H1 (cell line): ENCODE data around the gene PRDX2. TPM values are rescaled to one million over a fixed set of nuclear protein-coding genes. Genes with fewer than 3 reads are reported as not detected.
A peak's percentile ranks its signal among the peaks of the same experiment; 100 is the strongest.

Experiments
- CTCF ChIA-PET: fragments of 300-600 bp; sonication (Branson Sonifier 250); formaldehyde crosslinking; loops from one replicate; lab custom pipeline; 2021; ENCODE audit not compliant: partially characterized antibody; lab: Charles Lee
- POLR2A ChIA-PET: fragments of 300-600 bp; sonication (Branson Sonifier 250); formaldehyde crosslinking; loops from one replicate; lab custom pipeline; 2021; ENCODE audit warnings: inconsistent platforms; ENCODE audit not compliant: partially characterized antibody; lab: Charles Lee
- DNase-seq, 2 experiments: peaks; one replicate each; pipeline versions ENCODE4 v3.0.0 to v3.0.0-alpha.2; 2010 to 2022; ENCODE audit warnings: low spot score in 2 of 2, low read depth in 1 of 2, mixed read lengths in 1 of 2
- FAIRE-seq: peaks from 2 replicates; lab custom pipeline; 2011; peaks lifted over from hg19 to GRCh38; lab: Jason Lieb, UNC
- H2AFZ ChIP-seq: 2 replicates; pipeline ENCODE4 v1.8.1; 2012; ENCODE audit warnings: low read length, inconsistent platforms
- H2AK5ac ChIP-seq: 2 replicates; pipeline ENCODE4 v1.6.1; 2013; ENCODE audit warnings: low read depth, low read length
- H2BK120ac ChIP-seq: replicated peaks from 2 replicates; pipeline ENCODE3; 2013; ENCODE audit warnings: low read depth, low read length, inconsistent platforms
- H2BK12ac ChIP-seq: 2 replicates; pipeline ENCODE4 v1.6.1; 2013; ENCODE audit warnings: low read depth, low read length
- H2BK15ac ChIP-seq: 2 replicates; pipeline ENCODE4 v1.6.1; 2013; ENCODE audit warnings: low read length
- H2BK20ac ChIP-seq: 2 replicates; pipeline ENCODE4 v1.6.1; 2013; ENCODE audit warnings: low read length
- H2BK5ac ChIP-seq: 2 replicates; pipeline ENCODE4 v1.6.1; 2013; ENCODE audit warnings: low read depth, low read length
- H3K14ac ChIP-seq: 2 replicates; pipeline ENCODE4 v1.6.1; 2013; ENCODE audit warnings: inconsistent platforms; ENCODE audit not compliant: insufficient read length
- H3K18ac ChIP-seq: 2 replicates; pipeline ENCODE4 v1.6.1; 2013; ENCODE audit warnings: low read length; ENCODE audit errors: extremely low read depth
- H3K23ac ChIP-seq: 2 replicates; pipeline ENCODE4 v1.6.1; 2013; ENCODE audit warnings: inconsistent platforms; ENCODE audit not compliant: insufficient read length
- H3K23me2 ChIP-seq: 2 replicates; pipeline ENCODE4 v1.6.1; 2013; ENCODE audit warnings: low read depth, low read length
- H3K27ac ChIP-seq: 2 replicates; pipeline ENCODE4 v1.6.1; 2011; ENCODE audit warnings: low read depth, low read length, inconsistent platforms
- H3K27me3 ChIP-seq, 4 experiments: replicated peaks in 1 of 4; 1 replicate in 1 of 4; 2 replicates in 3 of 4; pipeline versions ENCODE4 v1.6.1 to v1.8.1; 2011 to 2013; ENCODE audit warnings: low read length in 3 of 4, mild to moderate bottlenecking in 3 of 4, inconsistent platforms in 2 of 4, mixed read lengths in 2 of 4, moderate library complexity in 1 of 4; ENCODE audit not compliant: control insufficient read depth in 3 of 4, insufficient read depth in 3 of 4; ENCODE audit errors: extremely low read depth in 1 of 4
- H3K36me3 ChIP-seq, 4 experiments: 2 replicates each; pipeline versions ENCODE4 v1.6.1 to v1.8.1; 2011 to 2013; ENCODE audit warnings: mild to moderate bottlenecking in 4 of 4, low read length in 3 of 4, moderate library complexity in 2 of 4, control low read depth in 1 of 4, inconsistent platforms in 1 of 4; ENCODE audit not compliant: insufficient read depth in 4 of 4, control insufficient read depth in 2 of 4
- H3K4ac ChIP-seq: replicated peaks from 2 replicates; pipeline ENCODE3; 2013; ENCODE audit warnings: low read length, low read depth, mixed read lengths, inconsistent platforms; ENCODE audit not compliant: insufficient read length
- H3K4me1 ChIP-seq, 4 experiments: replicated peaks in 1 of 4; 1 replicate in 1 of 4; 2 replicates in 3 of 4; pipeline versions ENCODE4 v1.6.1 to v1.8.1; 2011 to 2013; ENCODE audit warnings: low read length in 3 of 4, inconsistent platforms in 2 of 4, mixed read lengths in 1 of 4; ENCODE audit not compliant: insufficient read depth in 4 of 4, control insufficient read depth in 3 of 4
- H3K4me2 ChIP-seq, 2 experiments: 2 replicates each; pipeline versions ENCODE4 v1.6.1 to v1.8.1; 2011 to 2013; ENCODE audit warnings: low read depth in 2 of 2, low read length in 2 of 2, control low read depth in 1 of 2, inconsistent platforms in 1 of 2, mild to moderate bottlenecking in 1 of 2; ENCODE audit not compliant: insufficient read depth in 1 of 2
- H3K4me3 ChIP-seq, 4 experiments: fragments of 200-600, 300-600 bp in 1 of 4; sonication (generic), shearing (Covaris generic), sonication (Bioruptor Twin) in 1 of 4; 2 replicates each; pipeline versions ENCODE4 v1.5.1 to v1.8.1; 2011 to 2016; ENCODE audit warnings: low read length in 4 of 4, low read depth in 3 of 4, control low read depth in 2 of 4, inconsistent platforms in 2 of 4, mild to moderate bottlenecking in 2 of 4, mixed read lengths in 1 of 4, moderate library complexity in 1 of 4; ENCODE audit not compliant: insufficient read depth in 2 of 4; ENCODE audit errors: extremely low read depth in 1 of 4
- H3K56ac ChIP-seq: replicated peaks from 2 replicates; pipeline ENCODE3; 2013; ENCODE audit warnings: low read depth, mild to moderate bottlenecking, mixed read lengths, low read length, inconsistent platforms; ENCODE audit not compliant: insufficient read length
- H3K79me1 ChIP-seq: 2 replicates; pipeline ENCODE4 v1.6.1; 2013; ENCODE audit warnings: low read depth, low read length, control low read depth
- H3K79me2 ChIP-seq, 2 experiments: 2 replicates each; pipeline versions ENCODE4 v1.6.1 to v1.8.1; 2012 to 2013; ENCODE audit warnings: low read length in 2 of 2, mild to moderate bottlenecking in 2 of 2, inconsistent platforms in 1 of 2; ENCODE audit not compliant: insufficient read depth in 2 of 2, control insufficient read depth in 1 of 2
- H3K9ac ChIP-seq, 4 experiments: replicated peaks in 1 of 4; 1 replicate in 1 of 4; 2 replicates in 3 of 4; pipeline versions ENCODE4 v1.6.1 to v1.8.1; 2011 to 2013; ENCODE audit warnings: low read depth in 3 of 4, low read length in 3 of 4, control low read depth in 2 of 4, mild to moderate bottlenecking in 2 of 4, moderate library complexity in 2 of 4, inconsistent platforms in 1 of 4; ENCODE audit errors: extremely low read depth in 1 of 4
- H3K9me3 ChIP-seq, 2 experiments: 2 replicates each; pipeline versions ENCODE4 v1.6.1 to v1.8.1; 2012 to 2013; ENCODE audit warnings: mild to moderate bottlenecking in 2 of 2, moderate library complexity in 2 of 2, control low read depth in 1 of 2, inconsistent platforms in 1 of 2, low read depth in 1 of 2, low read length in 1 of 2, mixed read lengths in 1 of 2; ENCODE audit not compliant: insufficient read depth in 2 of 2
- H4K20me1 ChIP-seq, 2 experiments: replicated peaks in 1 of 2; 2 replicates each; pipeline versions ENCODE3 to v1.8.1; 2011 to 2013; ENCODE audit warnings: inconsistent platforms in 2 of 2, low read length in 2 of 2, mild to moderate bottlenecking in 1 of 2; ENCODE audit not compliant: insufficient read depth in 2 of 2, control insufficient read depth in 1 of 2
- H4K5ac ChIP-seq: 2 replicates; pipeline ENCODE4 v1.6.1; 2013; ENCODE audit warnings: low read length, low read depth, mixed read lengths, inconsistent platforms; ENCODE audit not compliant: insufficient read length
- H4K8ac ChIP-seq: 2 replicates; pipeline ENCODE4 v1.8.0; 2013; ENCODE audit warnings: mild to moderate bottlenecking, moderate library complexity, low read length, inconsistent platforms; ENCODE audit not compliant: insufficient read depth; ENCODE audit errors: extremely low read depth
- H4K91ac ChIP-seq: replicated peaks from 2 replicates; pipeline ENCODE3; 2013; ENCODE audit warnings: low read length, mixed read lengths, inconsistent platforms; ENCODE audit not compliant: insufficient read length
- GABPA ChIP-seq: IDR thresholded peaks from 2 replicates; pipeline ENCODE4 v1.6.1; 2011; ENCODE audit warnings: mild to moderate bottlenecking, low read length, moderate library complexity, borderline replicate concordance; ENCODE audit not compliant: insufficient read depth
- POLR2A ChIP-seq, 2 experiments: IDR thresholded peaks; 1 replicate in 1 of 2; 2 replicates in 1 of 2; pipeline ENCODE4 v1.6.1; 2011; ENCODE audit warnings: low read depth in 2 of 2, low read length in 2 of 2, mild to moderate bottlenecking in 2 of 2; ENCODE audit errors: control extremely low read depth in 1 of 2
- WGBS, 2 experiments: shearing (Covaris generic) in 1 of 2; methylation state at CpG; one replicate each; pipeline versions ENCODE4 v1.1.6 to v1.1.7; 2013 to 2015; ENCODE audit warnings: low lambda C conversion rate in 2 of 2, mixed read lengths in 2 of 2, inconsistent platforms in 1 of 2, low coverage in 1 of 2, missing lambda C conversion rate in 1 of 2; ENCODE audit not compliant: insufficient replicate concordance in 2 of 2, insufficient coverage in 1 of 2, insufficient read length in 1 of 2; ENCODE audit errors: extremely low coverage in 1 of 2, missing lambda C conversion rate in 1 of 2; 5-methylcytosine and 5-hydroxymethylcytosine counted together
- polyA plus RNA-seq, 7 experiments: library from polyadenylated mRNA; depleted of rRNA in 3 of 7; stranded (reverse) in 5 of 7; unstranded in 2 of 7; fragments of >200 nt in 5 of 7; fragments of 200-250 nt in 2 of 7; gene quantifications; 1 replicate in 5 of 7; 2 replicates in 1 of 7; 4 replicates in 1 of 7; pipeline versions ENCODE4 v1.2.1 to v1.2.3, GENCODE V29; 2011 to 2013; ENCODE audit warnings: missing spikeins in 2 of 7, mixed read lengths in 2 of 7
- total RNA-seq: library from RNA; stranded (reverse); fragmentation: NEBNext Ultra II Directional; extraction: Animal tissue kit (Norgen Biotek cat#: 25700); gene quantifications from 2 replicates; pipeline ENCODE4 v1.2.1, GENCODE V29; 2021

PRDX2 gene
- total and polyA plus RNA-seq, 2 of the 8 experiments (the other 6 are each of a cell fraction or from before 2014, with no cell fraction given) = 380 to 748 TPM

DNA sequence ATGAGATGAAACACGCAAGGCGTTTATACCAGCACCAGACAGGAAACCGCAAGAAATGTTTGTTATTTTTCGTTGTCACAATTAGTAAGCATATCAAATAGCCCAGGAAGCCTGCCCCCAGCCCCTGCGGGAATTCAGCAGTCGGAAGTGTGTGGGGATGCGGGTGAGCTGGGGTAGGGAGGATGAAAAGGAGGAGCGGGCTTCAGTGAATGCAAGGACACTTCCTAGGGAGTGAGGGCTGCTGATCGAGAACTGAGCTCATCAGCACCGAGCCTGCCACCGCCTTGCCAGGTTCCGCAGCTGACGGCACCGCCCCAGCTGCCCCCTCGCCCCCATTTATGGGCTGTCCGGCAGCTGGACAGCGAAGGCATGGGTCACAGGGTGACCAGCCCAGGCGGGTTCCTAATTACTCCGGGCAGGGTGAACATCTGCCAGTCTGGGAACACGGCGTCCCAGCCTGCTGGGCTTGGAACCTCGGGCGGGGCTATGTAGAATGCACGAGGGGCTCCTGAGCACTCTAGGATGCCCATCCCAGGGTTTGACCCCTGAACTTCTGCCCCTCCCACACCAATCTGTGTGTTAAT is 51.6 kb downstream of the PRDX2 start:
- no peak for TF ChIP-seq GABPA
- TF ChIP-seq POLR2A (IDR thresholded peaks at IDR 0.05; ENCODE audit: control extremely low read depth in 1 of 2, low read depth in 2 of 2, low read length in 2 of 2) = no peak
- Histone ChIP-seq H3K9me3 (no peaks in the 10 kb centered on the region), H2AFZ (no peak overlapping the region), H3K4me1 (peaks cover 0 to 10% (median 4%) of the 10 kb centered on the region in 4 experiments; a peak in 4 of 7 replicates), H3K23me2 (peaks cover 8% of the 10 kb centered on the region), H3K56ac (no peak overlapping the region), H3K27me3 (no peaks in the 10 kb centered on the region; a peak in 3 of 7 replicates), H2BK5ac (no peak overlapping the region), H4K8ac (peak overlapping the region; percentile 42; the same call in 1 of the 2 replicates), H2AK5ac (no peak overlapping the region), H3K18ac (no peak overlapping the region), H3K36me3 (peaks cover 2 to 16% (median 10%) of the 10 kb centered on the region in 4 experiments; a peak in 6 of 8 replicates), H3K14ac (no peak overlapping the region), H2BK120ac (no peak overlapping the region), H3K4ac (no peak overlapping the region), H4K20me1 (peaks cover 0 to 4% of the 10 kb centered on the region in 2 experiments), H2BK12ac (no peak overlapping the region), H2BK15ac (no peak overlapping the region), H3K27ac (no peak overlapping the region), H3K79me1 (no peaks in the 10 kb centered on the region), H3K9ac (no peak overlapping the region), H4K91ac (no peak overlapping the region), H3K4me3 (no peak overlapping the region), H4K5ac (no peak overlapping the region), H2BK20ac (no peak overlapping the region), H3K23ac (no peak overlapping the region), H3K79me2 (no peaks in the 10 kb centered on the region), H3K4me2 (no peak overlapping the region; a peak in 1 of 4 replicates)
- no peak for DNase-seq
- ChIA-PET CTCF (interaction anchor here (1.1 to 4.8 kb wide), 7 partner anchors 10 to 215 kb away, joined by 3 to 56 read pairs (median 4); no protein-coding TSS in a partner anchor), POLR2A (interaction anchor here (1.4 to 10.3 kb wide), 8 partner anchors 13 to 52 kb away, joined by 3 to 104 read pairs (median 6); partner anchors contain the start of genes GET3, THSD8, TNPO2 and TRIR)
- no peak for FAIRE-seq
- 75% methylated on average over 24 of the region's 24 CpGs; no CpG with 5 or more reads in 1 of the 2 experiments for WGBS, 2 experiments
